Coronary artery (tissue), 2 donors: ENCODE data around the gene SSH3.

Experiments
- DNase-seq: peaks from one replicate; pipeline ENCODE4 v3.0.0-alpha.2; 2017; ENCODE audit warnings: low spot score
- H3K27ac ChIP-seq, 2 donors: fragments of 200-600 bp; sonication (generic); one replicate each; pipeline ENCODE4 v1.5.1; 2016 to 2019
- H3K4me3 ChIP-seq: fragments of 200-600 bp; sonication (generic); 2 replicates; pipeline ENCODE4 v1.5.1; 2016; ENCODE audit warnings: mild to moderate bottlenecking, moderate library complexity
- CTCF ChIP-seq: fragments of 200-600 bp; sonication (generic); IDR thresholded peaks from one replicate; pipeline ENCODE4 v1.5.1; 2019; ENCODE audit warnings: antibody characterized with exemption

Gene SSH3

DNA sequence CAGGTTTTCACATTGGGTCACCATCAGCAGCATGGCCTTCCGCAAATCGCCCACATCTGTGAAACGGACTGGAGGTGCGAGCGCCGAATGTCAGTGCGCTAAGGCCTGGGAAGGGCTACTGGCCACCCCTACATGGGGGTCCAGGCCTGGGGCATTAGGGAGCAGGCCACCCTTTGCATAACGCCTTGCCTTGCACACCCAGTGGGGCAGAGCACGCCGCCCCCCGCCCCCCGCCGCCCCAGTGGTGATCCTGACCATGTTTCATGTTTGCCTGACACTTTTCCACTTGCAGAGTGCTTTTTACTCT, 34.4 kb upstream of the SSH3 start:
- Histone ChIP-seq H3K27ac (peak overlapping the region in 1 of 2 donors; percentile 91), H3K4me3 (peak overlapping the region; percentile 98)
- DNase-seq: no peak
- no peak for TF ChIP-seq CTCF

- no peak for DNase-seq
- Histone ChIP-seq H3K27ac (peak overlapping the region; percentile 63 to 91), H3K4me3 (peak overlapping the region; percentile 98)
- TF ChIP-seq CTCF: no peak
Measured at GRCh38 chr11:67269401-67270255, 33.7 kb upstream of the SSH3 start.

- DNase-seq: no peak
- no peak for TF ChIP-seq CTCF
- peak overlapping the region; percentile 63 to 91 for H3K27ac ChIP-seq
- peak overlapping the region; percentile 98 for H3K4me3 ChIP-seq
Measured at GRCh38 chr11:67270256-67271204, 32.8 kb upstream of the SSH3 start.

DNA sequence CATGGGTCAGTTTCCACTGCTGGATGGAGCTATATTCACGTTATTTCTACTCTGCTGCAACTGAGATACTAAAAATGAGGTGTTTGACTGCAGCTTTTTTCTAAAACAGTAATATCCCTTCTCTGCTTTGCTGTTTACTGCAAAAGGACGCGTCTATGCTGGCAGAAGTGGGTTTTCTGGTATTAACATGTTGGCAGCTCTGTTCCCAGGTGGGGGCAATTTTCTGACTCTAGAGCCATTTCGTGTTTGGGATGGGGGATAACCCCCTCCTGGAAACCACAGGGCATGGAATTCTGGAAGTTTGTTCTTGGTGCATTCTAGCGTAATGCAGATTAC, 32.2 kb upstream of the SSH3 start:
- Histone ChIP-seq H3K27ac (peak overlapping the region in 1 of 2 donors; percentile 91), H3K4me3 (peak overlapping the region; percentile 98)
- no peak for TF ChIP-seq CTCF
- DNase-seq: no peak

DNA sequence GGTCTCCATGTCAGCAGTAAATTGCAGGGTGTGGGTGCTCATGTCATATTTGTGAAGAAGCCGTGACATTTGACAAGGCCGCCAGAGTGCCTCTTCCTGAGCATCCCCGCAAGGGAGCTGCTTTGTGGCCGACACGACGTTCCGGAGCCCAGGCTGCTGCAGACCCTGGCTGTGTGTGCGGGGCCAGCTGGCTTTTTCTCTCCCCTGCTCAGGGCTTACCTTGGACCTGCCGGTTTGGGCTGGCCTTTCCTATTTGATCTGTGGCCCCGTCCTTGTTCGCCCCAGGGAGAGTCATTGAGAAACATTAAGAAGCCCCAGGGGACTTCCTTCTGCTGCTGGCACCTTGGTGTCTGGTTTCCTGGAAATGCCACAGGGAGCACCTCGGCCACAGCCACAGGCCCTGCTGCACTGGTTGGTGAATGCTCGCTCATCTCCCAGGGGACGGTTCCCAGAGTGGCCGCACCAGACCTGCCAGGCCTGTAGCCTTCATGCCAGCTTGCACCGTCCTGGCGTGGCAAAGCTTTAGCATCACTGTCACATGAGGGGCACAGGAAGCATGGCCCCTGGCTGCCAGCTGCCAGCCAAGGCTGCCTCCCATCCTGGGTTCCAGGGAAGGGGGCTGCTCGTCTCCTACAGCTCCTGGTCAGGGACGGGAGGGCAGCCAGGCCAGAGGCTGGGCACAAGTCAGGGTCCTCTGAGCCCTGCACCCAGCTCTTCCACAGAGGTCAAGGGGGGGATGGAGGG, 31.6 kb upstream of the SSH3 start:
- peak; percentile 80 for DNase-seq

More for the DNA sequence above, 31.6 kb upstream of the SSH3 start:
- H3K27ac ChIP-seq: peak overlapping the region; percentile 59 to 91
- peak overlapping the region; percentile 98 for H3K4me3 ChIP-seq
- no peak for TF ChIP-seq CTCF
